Fibroblast of skin of right biceps (primary cell): ENCODE measurements around the gene MFAP2.

Source experiments
- DNase-seq: peaks from one replicate; pipeline ENCODE4 v3.0.0-alpha.2; 2013

MFAP2 gene

GRCh38 chr1:16926491-16927073, 53.8 kb downstream of the MFAP2 start:
- DNase-seq = no peak

- DNase-seq = no peak
Measured at GRCh38 chr1:16925635-16926490, 54.6 kb downstream of the MFAP2 start.

- no peak for DNase-seq
Measured at GRCh38 chr1:16924919-16925477, 55.4 kb downstream of the MFAP2 start.
